HEK293T (cell line): ENCODE measurements around the gene RPL35A.

Source experiments
- BHLHE40 ChIP-seq: fragments of 450-650 bp; IDR thresholded peaks from 2 replicates; pipeline ENCODE4 v1.6.1; 2016; ENCODE audit warnings: mild to moderate bottlenecking, moderate library complexity, borderline replicate concordance
- CTBP1 ChIP-seq: fragments of 450-650 bp; IDR thresholded peaks from 2 replicates; pipeline ENCODE4 v1.6.1; 2016; ENCODE audit warnings: borderline replicate concordance
- ELF4 ChIP-seq: fragments of 450-650 bp; IDR thresholded peaks from 2 replicates; pipeline ENCODE4 v1.6.1; 2017; ENCODE audit warnings: antibody characterized with exemption
- FOXK2 ChIP-seq: fragments of 450-650 bp; IDR thresholded peaks from 2 replicates; pipeline ENCODE4 v1.6.1; 2016; ENCODE audit warnings: mild to moderate bottlenecking
- FOXM1 ChIP-seq: fragments of 450-650 bp; IDR thresholded peaks from 2 replicates; pipeline ENCODE4 v1.6.1; 2017; ENCODE audit warnings: mild to moderate bottlenecking, borderline replicate concordance
- L3MBTL2 ChIP-seq: fragments of 450-650 bp; conservative IDR thresholded peaks from 2 replicates; pipeline ENCODE4 v1.6.1; 2016; ENCODE audit warnings: mild to moderate bottlenecking
- SP1 ChIP-seq: fragments of 450-650 bp; IDR thresholded peaks from 2 replicates; pipeline ENCODE4 v1.6.1; 2017
- TARDBP ChIP-seq: fragments of 450-650 bp; IDR thresholded peaks from 2 replicates; pipeline ENCODE4 v1.6.1; 2016
- TF ChIP-seq, protein P1 (sequence below): fragments of 450-650 bp; IDR thresholded peaks from 2 replicates; pipeline ENCODE4 v1.6.1; 2016

DNA sequence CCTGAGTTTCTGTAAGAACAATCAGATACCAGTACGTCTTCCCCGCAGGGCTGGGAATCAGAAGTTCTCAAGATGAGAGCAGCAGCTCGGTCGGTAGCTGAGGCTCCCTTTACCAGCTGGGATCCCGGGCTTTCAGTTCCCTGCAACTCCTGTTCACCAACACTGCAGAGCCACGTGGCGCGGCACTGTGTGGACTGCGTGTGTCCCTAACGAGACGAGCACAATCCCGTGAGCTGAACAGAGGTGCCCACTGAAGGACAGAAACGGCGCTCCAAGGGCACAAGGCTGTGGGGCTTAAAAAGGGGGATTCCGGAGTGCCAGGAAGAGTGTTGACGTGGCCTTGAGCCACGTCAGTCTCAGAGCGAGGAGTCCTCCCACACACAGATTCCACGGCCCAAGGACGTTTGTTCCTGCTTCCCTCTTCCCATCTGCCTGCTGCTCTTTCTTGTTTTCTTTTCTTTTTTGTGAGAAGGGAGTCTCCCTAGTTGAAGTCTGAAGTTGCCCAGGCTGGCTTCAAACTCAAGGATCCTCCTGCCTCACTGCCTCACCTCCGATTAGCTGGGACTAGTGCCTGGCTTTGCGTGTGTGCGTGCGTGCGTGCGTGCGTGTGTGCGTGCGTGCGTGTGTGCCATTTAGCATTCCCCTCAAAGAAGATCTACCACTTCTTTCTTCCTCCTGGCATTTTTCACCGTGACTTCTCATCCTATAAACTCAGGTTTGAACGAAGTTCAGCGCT lies 37.1 kb upstream of the RPL35A start:
- TF ChIP-seq ELF4 (no peak), BHLHE40 (no peak), SP1 (no peak), TARDBP (no peak), FOXM1 (no peak), FOXK2 (no peak), L3MBTL2 (no peak), CTBP1 (no peak)
- TF ChIP-seq, protein P1, sequence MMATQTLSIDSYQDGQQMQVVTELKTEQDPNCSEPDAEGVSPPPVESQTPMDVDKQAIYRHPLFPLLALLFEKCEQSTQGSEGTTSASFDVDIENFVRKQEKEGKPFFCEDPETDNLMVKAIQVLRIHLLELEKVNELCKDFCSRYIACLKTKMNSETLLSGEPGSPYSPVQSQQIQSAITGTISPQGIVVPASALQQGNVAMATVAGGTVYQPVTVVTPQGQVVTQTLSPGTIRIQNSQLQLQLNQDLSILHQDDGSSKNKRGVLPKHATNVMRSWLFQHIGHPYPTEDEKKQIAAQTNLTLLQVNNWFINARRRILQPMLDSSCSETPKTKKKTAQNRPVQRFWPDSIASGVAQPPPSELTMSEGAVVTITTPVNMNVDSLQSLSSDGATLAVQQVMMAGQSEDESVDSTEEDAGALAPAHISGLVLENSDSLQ, result no peak
